Immature natural killer cell (primary cell): ENCODE results near the gene DDR1. TPM values are rescaled to one million over a fixed set of nuclear protein-coding genes. Genes with fewer than 3 reads are reported as not detected.
A peak's percentile ranks its signal among the peaks of the same experiment; 100 is the strongest.

Source experiments
- DNase-seq, 3 donors: peaks; one replicate each; pipeline ENCODE4 v3.0.0; 2022; ENCODE audit warnings: mixed read lengths in 1 of 3
- H3K27ac Mint-ChIP-seq, 6 donors: one replicate each; pipeline ENCODE4 v1.8.0; 2020; ENCODE audit warnings: mixed read lengths in 6 of 6, mild to moderate bottlenecking in 5 of 6, inconsistent platforms in 4 of 6, moderate library complexity in 3 of 6
- H3K27me3 Mint-ChIP-seq, 3 donors: one replicate each; pipeline ENCODE4 v1.8.0; 2020 to 2021; ENCODE audit warnings: low read depth in 3 of 3, mild to moderate bottlenecking in 3 of 3, mixed read lengths in 3 of 3, moderate library complexity in 3 of 3, inconsistent platforms in 1 of 3
- H3K36me3 Mint-ChIP-seq, 3 donors: one replicate each; pipeline ENCODE4 v1.8.0; 2020; ENCODE audit warnings: mixed read lengths in 3 of 3, inconsistent platforms in 2 of 3, mild to moderate bottlenecking in 2 of 3
- H3K4me1 Mint-ChIP-seq, 2 donors: one replicate each; pipeline ENCODE4 v1.8.0; 2020; ENCODE audit warnings: inconsistent platforms in 2 of 2, mild to moderate bottlenecking in 2 of 2, mixed read lengths in 2 of 2, moderate library complexity in 1 of 2
- H3K4me3 Mint-ChIP-seq, 5 donors: one replicate each; pipeline ENCODE4 v1.8.0; 2020; ENCODE audit warnings: mild to moderate bottlenecking in 5 of 5, mixed read lengths in 5 of 5, inconsistent platforms in 3 of 5, moderate library complexity in 3 of 5
- H3K9me3 Mint-ChIP-seq, 6 donors: one replicate each; pipeline ENCODE4 v1.8.0; 2020; ENCODE audit warnings: mild to moderate bottlenecking in 6 of 6, mixed read lengths in 6 of 6, inconsistent platforms in 4 of 6, moderate library complexity in 3 of 6
- polyA plus RNA-seq, 3 donors: library from polyadenylated mRNA; unstranded; fragments of 300-500 nt; fragmentation: Illumina TruSeq; gene quantifications; one replicate each; pipeline ENCODE4 v1.2.3, GENCODE V29; 2021

The DDR1 gene
- 1 to 10 TPM in 1 of 3 donors, under 1 TPM in 1, not detected in 1; 0.41 to 1.1 TPM for polyA plus RNA-seq

GRCh38 chr6:30883685-30884520, at the start of gene DDR1:
TSS of gene DDR1 (plus strand) at chr6:30884519. CDS start at chr6:30888730, 4,211 bp downstream.
- Mint-ChIP-seq H3K27me3 (peaks cover 2 to 12% (median 6%) of the 10 kb centered on the region in 3 donors), H3K9me3 (no peaks in the 10 kb centered on the region), H3K4me3 (peak within 1 kb of the TSS; percentile 79 to 86 (median 79)), H3K4me1 (peaks cover 6 to 16% of the 10 kb centered on the region in 2 donors), H3K36me3 (peaks cover 0 to 4% (median 0%) of the 10 kb centered on the region in 3 donors), H3K27ac (peak within 1 kb of the TSS in 3 of 6 donors; percentile 13 to 83 (median 20))
- peak; percentile 21 to 38 (median 35) for DNase-seq

- no peaks in the 10 kb centered on the region for H3K9me3 Mint-ChIP-seq
- peak in 1 of 3 donors; percentile 19 for DNase-seq
- H3K27me3 Mint-ChIP-seq = no peaks in the 10 kb centered on the region
- peaks cover 0 to 3% (median 0%) of the 10 kb centered on the region in 3 donors for H3K36me3 Mint-ChIP-seq
- peak overlapping the region in 3 of 5 donors; percentile 27 to 69 (median 64) for H3K4me3 Mint-ChIP-seq
- H3K27ac Mint-ChIP-seq = peak overlapping the region; percentile 20 to 85 (median 64)
- peaks cover 31 to 34% of the 10 kb centered on the region in 2 donors for H3K4me1 Mint-ChIP-seq
These were observed 49.7 kb upstream of the DDR1 start for GRCh38 chr6:30834646-30835045.

GRCh38 chr6:30835576-30835975, 48.7 kb upstream of the DDR1 start:
- Mint-ChIP-seq H3K4me1 (peaks cover 29% of the 10 kb centered on the region in 2 donors), H3K4me3 (no peak overlapping the region), H3K27me3 (no peaks in the 10 kb centered on the region), H3K36me3 (peaks cover 0 to 3% (median 0%) of the 10 kb centered on the region in 3 donors), H3K9me3 (no peaks in the 10 kb centered on the region), H3K27ac (no peak overlapping the region)
- no peak for DNase-seq

- Mint-ChIP-seq H3K4me1 (peaks cover 27 to 29% of the 10 kb centered on the region in 2 donors), H3K27me3 (no peaks in the 10 kb centered on the region), H3K9me3 (no peaks in the 10 kb centered on the region)
These were observed 47.9 kb upstream of the DDR1 start for GRCh38 chr6:30836431-30836866.

GRCh38 chr6:30836957-30837356, 47.4 kb upstream of the DDR1 start:
- no peaks in the 10 kb centered on the region for H3K36me3 Mint-ChIP-seq
- DNase-seq = no peak
- H3K4me1 Mint-ChIP-seq = peaks cover 29% of the 10 kb centered on the region in 2 donors
- peaks cover 0 to 2% (median 0%) of the 10 kb centered on the region in 3 donors for H3K27me3 Mint-ChIP-seq
- peak overlapping the region in 1 of 6 donors; percentile 3 for H3K27ac Mint-ChIP-seq
- no peaks in the 10 kb centered on the region for H3K9me3 Mint-ChIP-seq
- H3K4me3 Mint-ChIP-seq = no peak overlapping the region

More at GRCh38 chr6:30836431-30836866, 47.9 kb upstream of the DDR1 start:
- no peak for DNase-seq
- Mint-ChIP-seq H3K27ac (no peak overlapping the region), H3K4me3 (no peak overlapping the region), H3K36me3 (peaks cover 0 to 3% (median 0%) of the 10 kb centered on the region in 3 donors)

- no peak for DNase-seq
- Mint-ChIP-seq H3K36me3 (no peaks in the 10 kb centered on the region), H3K27me3 (peaks cover 0 to 2% (median 0%) of the 10 kb centered on the region in 3 donors), H3K27ac (peak overlapping the region in 1 of 6 donors; percentile 3), H3K4me1 (peaks cover 32 to 34% of the 10 kb centered on the region in 2 donors), H3K4me3 (no peak overlapping the region), H3K9me3 (no peaks in the 10 kb centered on the region)
These were observed 46.9 kb upstream of the DDR1 start for GRCh38 chr6:30837432-30837831.

GRCh38 chr6:30837870-30838269, 46.4 kb upstream of the DDR1 start:
- Mint-ChIP-seq H3K4me1 (peaks cover 36 to 38% of the 10 kb centered on the region in 2 donors), H3K27ac (peak overlapping the region in 2 of 6 donors; percentile 10 to 42), H3K27me3 (peaks cover 0 to 2% (median 0%) of the 10 kb centered on the region in 3 donors), H3K4me3 (no peak overlapping the region), H3K36me3 (no peaks in the 10 kb centered on the region), H3K9me3 (no peaks in the 10 kb centered on the region)
- no peak for DNase-seq

GRCh38 chr6:30839671-30840070, 44.6 kb upstream of the DDR1 start:
- no peaks in the 10 kb centered on the region for H3K36me3 Mint-ChIP-seq
- H3K27me3 Mint-ChIP-seq = peaks cover 1 to 2% (median 1%) of the 10 kb centered on the region in 3 donors
- no peak for DNase-seq
- H3K9me3 Mint-ChIP-seq = no peaks in the 10 kb centered on the region
- no peak overlapping the region for H3K4me3 Mint-ChIP-seq
- no peak overlapping the region for H3K27ac Mint-ChIP-seq
- peaks cover 39 to 51% of the 10 kb centered on the region in 2 donors for H3K4me1 Mint-ChIP-seq

GRCh38 chr6:30840084-30840934, 44.0 kb upstream of the DDR1 start:
- H3K4me1 Mint-ChIP-seq = peaks cover 34 to 48% of the 10 kb centered on the region in 2 donors
- H3K4me3 Mint-ChIP-seq = peak overlapping the region in 1 of 5 donors; percentile 49
- no peaks in the 10 kb centered on the region for H3K9me3 Mint-ChIP-seq
- no peak for DNase-seq
- no peak overlapping the region for H3K27ac Mint-ChIP-seq
- H3K27me3 Mint-ChIP-seq = peaks cover 1 to 4% (median 2%) of the 10 kb centered on the region in 3 donors
- no peaks in the 10 kb centered on the region for H3K36me3 Mint-ChIP-seq

- Mint-ChIP-seq H3K27ac (peak overlapping the region in 3 of 6 donors; percentile 5 to 95 (median 81)), H3K9me3 (no peaks in the 10 kb centered on the region), H3K4me3 (peak overlapping the region; percentile 64 to 95 (median 86)), H3K4me1 (peaks cover 33 to 48% of the 10 kb centered on the region in 2 donors), H3K36me3 (no peaks in the 10 kb centered on the region), H3K27me3 (peaks cover 2 to 4% (median 3%) of the 10 kb centered on the region in 3 donors)
- no peak for DNase-seq
These were observed 43.2 kb upstream of the DDR1 start for GRCh38 chr6:30840935-30841643.

- H3K4me1 Mint-ChIP-seq = peaks cover 33 to 48% of the 10 kb centered on the region in 2 donors
- H3K27me3 Mint-ChIP-seq = peaks cover 2 to 6% (median 4%) of the 10 kb centered on the region in 3 donors
- peak; percentile 67 to 71 (median 68) for DNase-seq
- peak overlapping the region; percentile 64 to 95 (median 86) for H3K4me3 Mint-ChIP-seq
- no peaks in the 10 kb centered on the region for H3K36me3 Mint-ChIP-seq
- H3K27ac Mint-ChIP-seq = peak overlapping the region; percentile 81 to 95 (median 90)
- H3K9me3 Mint-ChIP-seq = no peaks in the 10 kb centered on the region
These were observed 42.4 kb upstream of the DDR1 start for GRCh38 chr6:30841644-30842504.
